ENCODE measurements around the gene RNASEH1. TPM values are rescaled to one million over a fixed set of nuclear protein-coding genes. Genes with fewer than 3 reads are reported as not detected.

The RNASEH1 gene
- total and polyA plus RNA-seq, 2 of the 13 experiments (the other 11 are each of a cell fraction or from before 2014, with no cell fraction given) = 14.5 to 57.4 TPM

GRCh38 chr2:3519255-3520205, 38.6 kb downstream of the RNASEH1 start, which contains the start of gene ADI1 (continued):
- no peak for TF ChIP-seq MZF1 (CRISPR knock-in tag; IDR thresholded peaks at IDR 0.05; ENCODE audit: borderline replicate concordance)
- 0 out of 2 replicates have a peak, but pooled peaks have one; percentile 46 for TF ChIP-seq ZNF773 (CRISPR knock-in tag; IDR thresholded peaks at IDR 0.05; ENCODE audit: borderline replicate concordance)
- peak; percentile 93 for TF ChIP-seq NFE2L1 (CRISPR knock-in tag; IDR thresholded peaks at IDR 0.05; ENCODE audit: borderline replicate concordance)
- TF ChIP-seq SNRNP70 (IDR thresholded peaks at IDR 0.05; ENCODE audit: low read depth, low read length) = no peak
- 0 out of 2 replicates have a peak, but pooled peaks have one; percentile 29 for TF ChIP-seq THAP7 (CRISPR knock-in tag; IDR thresholded peaks at IDR 0.05)
- TF ChIP-seq SP2 (CRISPR knock-in tag; IDR thresholded peaks at IDR 0.05) = 0 out of 2 replicates have a peak, but pooled peaks have one; percentile 50
- TF ChIP-seq ZNF891 (CRISPR knock-in tag; IDR thresholded peaks at IDR 0.05) = peak; percentile 79
- TF ChIP-seq ZNF10 (CRISPR knock-in tag; IDR thresholded peaks at IDR 0.05; ENCODE audit: borderline replicate concordance, low read depth) = no peak
- TF ChIP-seq MLLT10 (CRISPR knock-in tag; IDR thresholded peaks at IDR 0.05) = no peak
- no peak for TF ChIP-seq U2AF2 (IDR thresholded peaks at IDR 0.05; ENCODE audit: low read depth, low read length)
- TF ChIP-seq XRCC5 (optimal IDR thresholded peaks at IDR 0.05; ENCODE audit: low read length) = peak; percentile 78
- peak; percentile 64 for TF ChIP-seq YEATS2 (CRISPR knock-in tag; IDR thresholded peaks at IDR 0.05; ENCODE audit: borderline replicate concordance)
- TF ChIP-seq, protein P1, sequence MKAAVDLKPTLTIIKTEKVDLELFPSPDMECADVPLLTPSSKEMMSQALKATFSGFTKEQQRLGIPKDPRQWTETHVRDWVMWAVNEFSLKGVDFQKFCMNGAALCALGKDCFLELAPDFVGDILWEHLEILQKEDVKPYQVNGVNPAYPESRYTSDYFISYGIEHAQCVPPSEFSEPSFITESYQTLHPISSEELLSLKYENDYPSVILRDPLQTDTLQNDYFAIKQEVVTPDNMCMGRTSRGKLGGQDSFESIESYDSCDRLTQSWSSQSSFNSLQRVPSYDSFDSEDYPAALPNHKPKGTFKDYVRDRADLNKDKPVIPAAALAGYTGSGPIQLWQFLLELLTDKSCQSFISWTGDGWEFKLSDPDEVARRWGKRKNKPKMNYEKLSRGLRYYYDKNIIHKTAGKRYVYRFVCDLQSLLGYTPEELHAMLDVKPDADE (CRISPR knock-in tag; IDR thresholded peaks at IDR 0.05) = peak; percentile 83; the same call in 1 of the 2 replicates
- peak; percentile 92 for TF ChIP-seq NR0B2 (CRISPR knock-in tag; IDR thresholded peaks at IDR 0.05)
- peak; percentile 99 for TF ChIP-seq GLI4 (CRISPR knock-in tag; IDR thresholded peaks at IDR 0.05; ENCODE audit: borderline replicate concordance)
- no peak for TF ChIP-seq MBNL3 (CRISPR knock-in tag; conservative IDR thresholded peaks at IDR 0.05)
- TF ChIP-seq SIN3B (IDR thresholded peaks at IDR 0.05; ENCODE audit: low read length) = no peak
- 0 out of 2 replicates have a peak, but pooled peaks have one; percentile 69 for TF ChIP-seq ZFAT (CRISPR knock-in tag; conservative IDR thresholded peaks at IDR 0.05)
- TF ChIP-seq ZSCAN12 (CRISPR knock-in tag; IDR thresholded peaks at IDR 0.05) = peak; percentile 43; the same call in 1 of the 2 replicates
- no peak for TF ChIP-seq ZNF629 (CRISPR knock-in tag; conservative IDR thresholded peaks at IDR 0.05)
- TF ChIP-seq CCAR2 (optimal IDR thresholded peaks at IDR 0.05; ENCODE audit: low read depth, low read length) = no peak
- no peak for TF ChIP-seq ZNF382 (CRISPR knock-in tag; IDR thresholded peaks at IDR 0.05; ENCODE audit: borderline replicate concordance)
- peak in 1 of 2 experiments; percentile 87; a peak in 2 of 4 replicates for TF ChIP-seq POLR2A (IDR thresholded peaks at IDR 0.05; ENCODE audit: insufficient read depth in 1 of 2, low read depth in 2 of 2, low read length in 2 of 2)
- no peak; the same call in 1 of the 2 replicates for TF ChIP-seq RELA (CRISPR knock-in tag; IDR thresholded peaks at IDR 0.05)
- peak; percentile 72; the same call in 1 of the 2 replicates for TF ChIP-seq GFI1 (CRISPR knock-in tag; IDR thresholded peaks at IDR 0.05; ENCODE audit: borderline replicate concordance)

Data from HepG2 (cell line).